SK-N-SH treated with all-trans-retinoic acid at 6 μM for 48 hours (cell line): ENCODE results near the gene GLRA1.

Experiments used
- ATAC-seq: fragments of 200-7000 bp; cut with Tn5 transposase; 3 replicates; pipeline ENCODE4 v1.9.1; 2020; ENCODE audit warnings: mild to moderate bottlenecking, moderate library complexity
- ARNTL ChIP-seq: fragments of 450-650 bp; formaldehyde crosslinking; IDR thresholded peaks from 2 replicates; pipeline ENCODE4 v1.5.0; 2020; ENCODE audit warnings: low read depth, mild to moderate bottlenecking, moderate library complexity, borderline replicate concordance
- BACH2 ChIP-seq: fragments of 250-450 bp; sonication (Bioruptor Pico); IDR thresholded peaks from 2 replicates; pipeline ENCODE4 v1.9.0; 2021; ENCODE audit warnings: mild to moderate bottlenecking, borderline replicate concordance
- CSDC2 ChIP-seq: fragments of 250-450 bp; sonication (Bioruptor Pico); IDR thresholded peaks from 2 replicates; pipeline ENCODE4 v1.5.0; 2020; ENCODE audit warnings: mild to moderate bottlenecking, moderate library complexity
- ESRRG ChIP-seq: fragments of 250-450 bp; sonication (Bioruptor Pico); IDR thresholded peaks from 2 replicates; pipeline ENCODE4 v1.6.1; 2021; ENCODE audit warnings: mild to moderate bottlenecking
- GLIS3 ChIP-seq: fragments of 250-450 bp; sonication (Bioruptor Pico); IDR thresholded peaks from 2 replicates; pipeline ENCODE4 v1.5.0; 2020; ENCODE audit warnings: mild to moderate bottlenecking, moderate library complexity
- ISL1 ChIP-seq: fragments of 250-450 bp; sonication (Bioruptor Pico); IDR thresholded peaks from 2 replicates; pipeline ENCODE4 v2.1.2; 2022; ENCODE audit warnings: mild to moderate bottlenecking, moderate library complexity
- OSR1 ChIP-seq: fragments of 250-450 bp; sonication (Bioruptor Pico); IDR thresholded peaks from 2 replicates; pipeline ENCODE4 v1.8.0; 2022; ENCODE audit warnings: moderate library complexity, mild to moderate bottlenecking, inconsistent platforms
- PPARA ChIP-seq: fragments of 250-450 bp; sonication (Bioruptor Pico); IDR thresholded peaks from 2 replicates; pipeline ENCODE4 v1.5.0; 2020; ENCODE audit warnings: mild to moderate bottlenecking, borderline replicate concordance
- RARB ChIP-seq: fragments of 250-450 bp; sonication (Bioruptor Pico); IDR thresholded peaks from 2 replicates; pipeline ENCODE4 v1.8.0; 2021; ENCODE audit warnings: mild to moderate bottlenecking, moderate library complexity
- SNAI2 ChIP-seq: fragments of 250-450 bp; sonication (Bioruptor Pico); IDR thresholded peaks from 2 replicates; pipeline ENCODE4 v1.5.0; 2020; ENCODE audit warnings: mild to moderate bottlenecking, moderate library complexity
- TCF4 ChIP-seq: fragments of 250-450 bp; sonication (Bioruptor Pico); IDR thresholded peaks from 2 replicates; pipeline ENCODE4 v1.8.0; 2021; ENCODE audit warnings: mild to moderate bottlenecking, moderate library complexity, borderline replicate concordance
- TOX ChIP-seq: fragments of 250-450 bp; sonication (Bioruptor Pico); IDR thresholded peaks from 2 replicates; pipeline ENCODE4 v1.8.0; 2021; ENCODE audit warnings: mild to moderate bottlenecking, moderate library complexity, borderline replicate concordance
- ZC3H10 ChIP-seq: fragments of 250-450 bp; sonication (Bioruptor Pico); IDR thresholded peaks from 2 replicates; pipeline ENCODE4 v1.5.1; 2021; ENCODE audit warnings: mild to moderate bottlenecking, moderate library complexity
- ZFP3 ChIP-seq: fragments of 250-450 bp; sonication (Bioruptor Pico); IDR thresholded peaks from 2 replicates; pipeline ENCODE4 v1.5.0; 2020; ENCODE audit warnings: mild to moderate bottlenecking, moderate library complexity
- ZFP30 ChIP-seq: fragments of 450-650 bp; formaldehyde crosslinking; IDR thresholded peaks from 2 replicates; pipeline ENCODE4 v1.5.0; 2022; ENCODE audit warnings: mild to moderate bottlenecking, moderate library complexity
- ZNF565 ChIP-seq: fragments of 450-650 bp; formaldehyde crosslinking; conservative IDR thresholded peaks from 2 replicates; pipeline ENCODE4 v1.5.0; 2020; ENCODE audit warnings: low read depth, mild to moderate bottlenecking, moderate library complexity
- ZNF70 ChIP-seq: fragments of 450-650 bp; formaldehyde crosslinking; IDR thresholded peaks from 2 replicates; pipeline ENCODE4 v1.5.0; 2020; ENCODE audit warnings: mild to moderate bottlenecking, moderate library complexity
- ZNF8 ChIP-seq: fragments of 450-650 bp; formaldehyde crosslinking; IDR thresholded peaks from 2 replicates; pipeline ENCODE4 v1.5.0; 2020; ENCODE audit warnings: mild to moderate bottlenecking, moderate library complexity
- TF ChIP-seq, protein P1 (sequence below): fragments of 250-450 bp; sonication (Bioruptor Pico); IDR thresholded peaks from 2 replicates; pipeline ENCODE4 v1.5.0; 2020; ENCODE audit warnings: mild to moderate bottlenecking, moderate library complexity
- TF ChIP-seq, protein P2 (sequence below): fragments of 250-450 bp; sonication (Bioruptor Pico); IDR thresholded peaks from 2 replicates; pipeline ENCODE4 v1.8.0; 2020; ENCODE audit warnings: mild to moderate bottlenecking, moderate library complexity, borderline replicate concordance
- TF ChIP-seq, protein P3 (sequence below): fragments of 250-450 bp; sonication (Bioruptor Pico); IDR thresholded peaks from 2 replicates; pipeline ENCODE4 v1.8.0; 2021; ENCODE audit warnings: low read depth, mild to moderate bottlenecking, moderate library complexity, borderline replicate concordance
- TF ChIP-seq, protein P4 (sequence below): fragments of 250-450 bp; sonication (Bioruptor Pico); IDR thresholded peaks from 2 replicates; pipeline ENCODE4 v1.5.1; 2021; ENCODE audit warnings: mild to moderate bottlenecking, moderate library complexity
- TF ChIP-seq, protein P5 (sequence below): fragments of 250-450 bp; sonication (Bioruptor Pico); IDR thresholded peaks from 2 replicates; pipeline ENCODE4 v1.5.1; 2020; ENCODE audit warnings: low read depth, mild to moderate bottlenecking, moderate library complexity

Gene GLRA1

DNA sequence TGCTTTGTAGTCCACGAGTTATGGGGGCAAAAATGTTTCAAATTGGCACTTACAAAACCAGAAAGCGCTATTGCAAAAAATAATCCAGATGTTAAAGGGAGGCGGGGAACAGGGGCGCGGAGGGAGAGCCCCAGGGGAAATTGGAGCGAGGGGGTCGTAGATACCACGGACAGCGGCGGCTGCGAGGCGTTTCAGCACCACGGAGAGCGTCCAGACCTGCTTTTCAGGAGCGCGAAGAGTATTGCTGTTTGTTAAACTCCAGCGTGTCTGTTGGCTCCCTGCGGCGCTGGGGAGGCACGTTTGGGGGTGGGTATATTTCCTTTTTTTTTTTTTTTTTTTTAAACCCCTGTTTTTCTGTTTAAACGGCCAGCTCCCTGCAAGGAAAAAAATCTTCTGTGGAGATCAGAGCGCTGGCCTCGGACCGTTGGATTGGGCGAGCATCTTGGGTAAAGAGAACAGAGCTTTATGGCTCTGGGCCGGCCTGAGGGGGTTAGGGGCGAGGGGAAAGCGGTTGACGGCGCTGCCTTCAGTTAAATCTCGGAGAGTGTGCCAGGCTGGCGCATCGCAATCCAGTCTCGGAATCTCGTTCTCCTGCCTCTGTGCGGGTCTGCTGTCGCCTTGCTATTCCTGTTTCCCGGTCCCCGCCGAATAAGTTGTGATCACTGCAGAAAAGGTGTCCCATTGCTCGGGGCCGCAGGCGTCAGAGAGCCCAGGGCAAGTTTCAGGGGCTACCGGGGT lies at the start of gene GLRA1:
Gene GLRA1, minus strand, starts transcription at position 288 of the 738 bp plus-strand sequence. CDS start 302 bp downstream, outside the sequence.
- peak; percentile 87 for ATAC-seq
- TF ChIP-seq ZC3H10 (CRISPR knock-in tag) (peak; percentile 51; the same call in 1 of the 2 replicates), ARNTL (CRISPR knock-in tag) (no peak), BACH2 (no peak), ZNF565 (CRISPR knock-in tag) (no peak), ZFP3 (CRISPR knock-in tag) (peak; percentile 81), ZNF8 (no peak), SNAI2 (peak; percentile 94), RARB (CRISPR knock-in tag) (no peak), CSDC2 (CRISPR knock-in tag) (peak; percentile 93; the same call in 1 of the 2 replicates), ESRRG (CRISPR knock-in tag) (no peak), ZFP30 (0 out of 2 replicates have a peak, but pooled peaks have one; percentile 38), ISL1 (CRISPR knock-in tag) (peak; percentile 31; the same call in 1 of the 2 replicates), GLIS3 (0 out of 2 replicates have a peak, but pooled peaks have one; percentile 26), TOX (no peak), OSR1 (CRISPR knock-in tag) (peak; percentile 33; the same call in 1 of the 2 replicates), TCF4 (CRISPR knock-in tag) (no peak), ZNF70 (CRISPR knock-in tag) (no peak), PPARA (CRISPR knock-in tag) (no peak)
- TF ChIP-seq, protein P1, sequence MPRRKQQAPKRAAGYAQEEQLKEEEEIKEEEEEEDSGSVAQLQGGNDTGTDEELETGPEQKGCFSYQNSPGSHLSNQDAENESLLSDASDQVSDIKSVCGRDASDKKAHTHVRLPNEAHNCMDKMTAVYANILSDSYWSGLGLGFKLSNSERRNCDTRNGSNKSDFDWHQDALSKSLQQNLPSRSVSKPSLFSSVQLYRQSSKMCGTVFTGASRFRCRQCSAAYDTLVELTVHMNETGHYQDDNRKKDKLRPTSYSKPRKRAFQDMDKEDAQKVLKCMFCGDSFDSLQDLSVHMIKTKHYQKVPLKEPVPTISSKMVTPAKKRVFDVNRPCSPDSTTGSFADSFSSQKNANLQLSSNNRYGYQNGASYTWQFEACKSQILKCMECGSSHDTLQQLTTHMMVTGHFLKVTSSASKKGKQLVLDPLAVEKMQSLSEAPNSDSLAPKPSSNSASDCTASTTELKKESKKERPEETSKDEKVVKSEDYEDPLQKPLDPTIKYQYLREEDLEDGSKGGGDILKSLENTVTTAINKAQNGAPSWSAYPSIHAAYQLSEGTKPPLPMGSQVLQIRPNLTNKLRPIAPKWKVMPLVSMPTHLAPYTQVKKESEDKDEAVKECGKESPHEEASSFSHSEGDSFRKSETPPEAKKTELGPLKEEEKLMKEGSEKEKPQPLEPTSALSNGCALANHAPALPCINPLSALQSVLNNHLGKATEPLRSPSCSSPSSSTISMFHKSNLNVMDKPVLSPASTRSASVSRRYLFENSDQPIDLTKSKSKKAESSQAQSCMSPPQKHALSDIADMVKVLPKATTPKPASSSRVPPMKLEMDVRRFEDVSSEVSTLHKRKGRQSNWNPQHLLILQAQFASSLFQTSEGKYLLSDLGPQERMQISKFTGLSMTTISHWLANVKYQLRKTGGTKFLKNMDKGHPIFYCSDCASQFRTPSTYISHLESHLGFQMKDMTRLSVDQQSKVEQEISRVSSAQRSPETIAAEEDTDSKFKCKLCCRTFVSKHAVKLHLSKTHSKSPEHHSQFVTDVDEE (CRISPR knock-in tag), result 0 out of 2 replicates have a peak, but pooled peaks have one; percentile 48
- TF ChIP-seq, protein P2, sequence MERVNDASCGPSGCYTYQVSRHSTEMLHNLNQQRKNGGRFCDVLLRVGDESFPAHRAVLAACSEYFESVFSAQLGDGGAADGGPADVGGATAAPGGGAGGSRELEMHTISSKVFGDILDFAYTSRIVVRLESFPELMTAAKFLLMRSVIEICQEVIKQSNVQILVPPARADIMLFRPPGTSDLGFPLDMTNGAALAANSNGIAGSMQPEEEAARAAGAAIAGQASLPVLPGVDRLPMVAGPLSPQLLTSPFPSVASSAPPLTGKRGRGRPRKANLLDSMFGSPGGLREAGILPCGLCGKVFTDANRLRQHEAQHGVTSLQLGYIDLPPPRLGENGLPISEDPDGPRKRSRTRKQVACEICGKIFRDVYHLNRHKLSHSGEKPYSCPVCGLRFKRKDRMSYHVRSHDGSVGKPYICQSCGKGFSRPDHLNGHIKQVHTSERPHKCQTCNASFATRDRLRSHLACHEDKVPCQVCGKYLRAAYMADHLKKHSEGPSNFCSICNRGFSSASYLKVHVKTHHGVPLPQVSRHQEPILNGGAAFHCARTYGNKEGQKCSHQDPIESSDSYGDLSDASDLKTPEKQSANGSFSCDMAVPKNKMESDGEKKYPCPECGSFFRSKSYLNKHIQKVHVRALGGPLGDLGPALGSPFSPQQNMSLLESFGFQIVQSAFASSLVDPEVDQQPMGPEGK (CRISPR knock-in tag), result no peak
- TF ChIP-seq, protein P3, sequence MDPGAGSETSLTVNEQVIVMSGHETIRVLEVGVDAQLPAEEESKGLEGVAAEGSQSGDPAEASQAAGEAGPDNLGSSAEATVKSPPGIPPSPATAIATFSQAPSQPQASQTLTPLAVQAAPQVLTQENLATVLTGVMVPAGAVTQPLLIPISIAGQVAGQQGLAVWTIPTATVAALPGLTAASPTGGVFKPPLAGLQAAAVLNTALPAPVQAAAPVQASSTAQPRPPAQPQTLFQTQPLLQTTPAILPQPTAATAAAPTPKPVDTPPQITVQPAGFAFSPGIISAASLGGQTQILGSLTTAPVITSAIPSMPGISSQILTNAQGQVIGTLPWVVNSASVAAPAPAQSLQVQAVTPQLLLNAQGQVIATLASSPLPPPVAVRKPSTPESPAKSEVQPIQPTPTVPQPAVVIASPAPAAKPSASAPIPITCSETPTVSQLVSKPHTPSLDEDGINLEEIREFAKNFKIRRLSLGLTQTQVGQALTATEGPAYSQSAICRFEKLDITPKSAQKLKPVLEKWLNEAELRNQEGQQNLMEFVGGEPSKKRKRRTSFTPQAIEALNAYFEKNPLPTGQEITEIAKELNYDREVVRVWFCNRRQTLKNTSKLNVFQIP (CRISPR knock-in tag), result no peak
- TF ChIP-seq, protein P4, sequence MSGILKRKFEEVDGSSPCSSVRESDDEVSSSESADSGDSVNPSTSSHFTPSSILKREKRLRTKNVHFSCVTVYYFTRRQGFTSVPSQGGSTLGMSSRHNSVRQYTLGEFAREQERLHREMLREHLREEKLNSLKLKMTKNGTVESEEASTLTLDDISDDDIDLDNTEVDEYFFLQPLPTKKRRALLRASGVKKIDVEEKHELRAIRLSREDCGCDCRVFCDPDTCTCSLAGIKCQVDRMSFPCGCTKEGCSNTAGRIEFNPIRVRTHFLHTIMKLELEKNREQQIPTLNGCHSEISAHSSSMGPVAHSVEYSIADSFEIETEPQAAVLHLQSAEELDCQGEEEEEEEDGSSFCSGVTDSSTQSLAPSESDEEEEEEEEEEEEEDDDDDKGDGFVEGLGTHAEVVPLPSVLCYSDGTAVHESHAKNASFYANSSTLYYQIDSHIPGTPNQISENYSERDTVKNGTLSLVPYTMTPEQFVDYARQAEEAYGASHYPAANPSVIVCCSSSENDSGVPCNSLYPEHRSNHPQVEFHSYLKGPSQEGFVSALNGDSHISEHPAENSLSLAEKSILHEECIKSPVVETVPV (CRISPR knock-in tag), result no peak
- TF ChIP-seq, protein P5, sequence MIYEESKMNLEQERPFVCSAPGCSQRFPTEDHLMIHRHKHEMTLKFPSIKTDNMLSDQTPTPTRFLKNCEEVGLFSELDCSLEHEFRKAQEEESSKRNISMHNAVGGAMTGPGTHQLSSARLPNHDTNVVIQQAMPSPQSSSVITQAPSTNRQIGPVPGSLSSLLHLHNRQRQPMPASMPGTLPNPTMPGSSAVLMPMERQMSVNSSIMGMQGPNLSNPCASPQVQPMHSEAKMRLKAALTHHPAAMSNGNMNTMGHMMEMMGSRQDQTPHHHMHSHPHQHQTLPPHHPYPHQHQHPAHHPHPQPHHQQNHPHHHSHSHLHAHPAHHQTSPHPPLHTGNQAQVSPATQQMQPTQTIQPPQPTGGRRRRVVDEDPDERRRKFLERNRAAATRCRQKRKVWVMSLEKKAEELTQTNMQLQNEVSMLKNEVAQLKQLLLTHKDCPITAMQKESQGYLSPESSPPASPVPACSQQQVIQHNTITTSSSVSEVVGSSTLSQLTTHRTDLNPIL (CRISPR knock-in tag), result no peak
- TF ChIP-seq, all 23 proteins: peak for 9

DNA sequence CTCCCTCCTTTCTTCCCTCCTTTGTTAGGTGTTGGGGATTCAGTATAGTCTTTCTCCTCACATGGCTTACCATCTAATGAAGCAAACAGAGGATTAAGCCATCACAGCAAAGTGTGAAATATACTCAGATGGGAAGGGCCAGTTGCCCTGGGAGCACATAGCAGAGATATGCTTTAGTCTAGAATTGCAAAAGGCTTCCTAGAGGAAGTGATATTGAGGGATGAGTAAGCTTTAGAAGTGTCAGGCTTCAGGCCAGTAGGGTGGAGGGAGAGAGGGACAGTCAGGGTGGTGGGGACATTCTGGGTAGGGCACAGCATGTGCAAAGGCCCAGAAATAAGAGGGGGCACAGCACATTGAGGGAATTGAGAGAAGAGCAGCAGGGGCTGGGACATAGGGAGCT lies 46.2 kb upstream of the GLRA1 start:
- TF ChIP-seq SNAI2, result no peak
- TF ChIP-seq, protein P1 (CRISPR knock-in tag), result no peak
- TF ChIP-seq, protein P5 (CRISPR knock-in tag), result no peak
- no peak for TF ChIP-seq ESRRG (CRISPR knock-in tag)
- no peak for TF ChIP-seq PPARA (CRISPR knock-in tag)
- no peak for ATAC-seq
